Measurements from ENCODE around the gene PSMD8.

DNA sequence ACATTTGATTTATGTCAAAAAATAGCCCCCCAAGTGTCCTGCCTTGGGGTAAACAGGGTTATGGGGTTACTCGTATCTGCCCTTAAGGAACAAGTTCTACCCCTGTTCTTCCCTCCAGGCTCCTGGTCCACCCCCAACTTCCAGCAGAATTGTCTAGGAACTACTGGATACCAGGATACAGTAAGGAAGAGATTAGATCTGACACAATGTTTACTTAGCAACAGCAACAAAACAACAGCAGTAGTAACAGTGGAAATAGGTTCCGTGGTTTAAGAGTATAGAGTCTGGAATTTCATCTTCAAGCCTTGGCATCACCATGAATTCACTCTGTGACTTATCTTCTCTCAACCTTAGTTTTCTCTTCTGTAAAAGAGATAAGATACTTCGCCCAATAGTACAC is 26.8 kb downstream of the PSMD8 start:
- TF ChIP-seq CTCF (IDR thresholded peaks at IDR 0.05) (no peak), POLR2A (IDR thresholded peaks at IDR 0.05) (no peak), POLR2AphosphoS5 (IDR thresholded peaks at IDR 0.05) (no peak)

All from prostate gland (tissue), 2 donors.